Measurements from ENCODE around the gene CACNA1C. TPM values are rescaled to one million over a fixed set of nuclear protein-coding genes. Genes with fewer than 3 reads are reported as not detected.

CACNA1C gene
- total RNA-seq, 2 experiments from 2014 or later: 0.04 TPM

GRCh38 chr12:2300168-2300567, 247.4 kb downstream of the CACNA1C start:
- CTCF ChIA-PET: interaction anchor here (0.9 kb wide), 1 partner anchor 18 kb away, joined by 3 read pairs; no protein-coding TSS in a partner anchor
- POLR2A ChIA-PET: no interaction called here

GRCh38 chr12:2300886-2301285, 248.1 kb downstream of the CACNA1C start:
- POLR2A ChIA-PET: interaction anchor here (0.6 kb wide), 1 partner anchor 12 kb away, joined by 3 read pairs; no protein-coding TSS in a partner anchor
- CTCF ChIA-PET: no interaction called here

- CTCF ChIA-PET: no interaction called here
Measured at GRCh38 chr12:2301531-2302461, 249.0 kb downstream of the CACNA1C start.

GRCh38 chr12:2302711-2303580, 250.2 kb downstream of the CACNA1C start:
- ChIA-PET CTCF (no interaction called here), POLR2A (no interaction called here)

More at GRCh38 chr12:2301531-2302461, 249.0 kb downstream of the CACNA1C start:
- POLR2A ChIA-PET: no interaction called here

GRCh38 chr12:2304223-2304622, 251.4 kb downstream of the CACNA1C start:
- ChIA-PET CTCF (no interaction called here), POLR2A (no interaction called here)

GRCh38 chr12:2306012-2306411, 253.2 kb downstream of the CACNA1C start:
- CTCF ChIA-PET: no interaction called here
- POLR2A ChIA-PET: no interaction called here

GRCh38 chr12:2306735-2307134, 253.9 kb downstream of the CACNA1C start:
- ChIA-PET POLR2A (no interaction called here), CTCF (no interaction called here)

GRCh38 chr12:2307550-2307949, 254.8 kb downstream of the CACNA1C start:
- CTCF ChIA-PET: no interaction called here
- POLR2A ChIA-PET: no interaction called here

GRCh38 chr12:2309647-2310046, 256.9 kb downstream of the CACNA1C start:
- CTCF ChIA-PET: no interaction called here
- POLR2A ChIA-PET: no interaction called here

GRCh38 chr12:2311020-2311778, 258.4 kb downstream of the CACNA1C start:
- CTCF ChIA-PET: no interaction called here

GRCh38 chr12:2312175-2312574, 259.4 kb downstream of the CACNA1C start:
- ChIA-PET CTCF (no interaction called here), POLR2A (no interaction called here)

More at GRCh38 chr12:2311020-2311778, 258.4 kb downstream of the CACNA1C start:
- POLR2A ChIA-PET: no interaction called here

- ChIA-PET POLR2A (no interaction called here), CTCF (no interaction called here)
Measured at GRCh38 chr12:2312770-2313169, 260.0 kb downstream of the CACNA1C start.

- POLR2A ChIA-PET: no interaction called here
- CTCF ChIA-PET: no interaction called here
Measured at GRCh38 chr12:2314492-2314891, 261.7 kb downstream of the CACNA1C start.

GRCh38 chr12:2317772-2318171, 265.0 kb downstream of the CACNA1C start:
- ChIA-PET POLR2A (no interaction called here), CTCF (no interaction called here)

GRCh38 chr12:2318286-2318685, 265.5 kb downstream of the CACNA1C start:
- CTCF ChIA-PET: no interaction called here

GRCh38 chr12:2319136-2319535, 266.3 kb downstream of the CACNA1C start:
- CTCF ChIA-PET: no interaction called here

More at GRCh38 chr12:2318286-2318685, 265.5 kb downstream of the CACNA1C start:
- POLR2A ChIA-PET: no interaction called here

GRCh38 chr12:2319737-2320506, 267.1 kb downstream of the CACNA1C start:
- CTCF ChIA-PET: no interaction called here
- POLR2A ChIA-PET: no interaction called here

More at GRCh38 chr12:2319136-2319535, 266.3 kb downstream of the CACNA1C start:
- POLR2A ChIA-PET: no interaction called here

- ChIA-PET POLR2A (no interaction called here), CTCF (no interaction called here)
Measured at GRCh38 chr12:2320841-2321240, 268.1 kb downstream of the CACNA1C start.

- ChIA-PET POLR2A (no interaction called here), CTCF (no interaction called here)
Measured at GRCh38 chr12:2322554-2323120, 269.9 kb downstream of the CACNA1C start.
